Sigmoid colon (tissue), 7 donors: ENCODE results near the gene TTC8. TPM values are rescaled to one million over a fixed set of nuclear protein-coding genes. Genes with fewer than 3 reads are reported as not detected.

Source experiments
- DNase-seq: peaks from one replicate; pipeline ENCODE4 v3.0.0-alpha.2; 2019
- H3K27ac ChIP-seq, 4 donors: fragments of 200-600 bp; sonication (generic); one replicate each; pipeline ENCODE4 v1.5.1; 2016 to 2019; ENCODE audit warnings: mild to moderate bottlenecking in 1 of 4
- H3K27me3 ChIP-seq, 3 donors: fragments of 200-600 bp; sonication (generic); one replicate each; pipeline ENCODE4 v1.5.1; 2019; ENCODE audit warnings: mild to moderate bottlenecking in 1 of 3
- H3K36me3 ChIP-seq, 4 donors: fragments of 200-600 bp; sonication (generic); one replicate each; pipeline ENCODE4 v1.5.1; 2016 to 2019
- H3K4me1 ChIP-seq, 4 donors: fragments of 200-600 bp; sonication (generic); one replicate each; pipeline ENCODE4 v1.5.1; 2017 to 2019
- H3K4me3 ChIP-seq, 4 donors: fragments of 200-600 bp; sonication (generic); one replicate each; pipeline ENCODE4 v1.5.1; 2017 to 2019; ENCODE audit warnings: mild to moderate bottlenecking in 2 of 4, moderate library complexity in 1 of 4
- H3K9me3 ChIP-seq, 4 donors: fragments of 200-600 bp in 3 of 4; sonication (generic) in 3 of 4; one replicate each; pipeline versions ENCODE4 v1.5.1 to v1.6.1; 2013 to 2019
- CTCF ChIP-seq, 4 experiments: fragments of 450-650 bp in 3 of 4; fragments of 200-600 bp in 1 of 4; IDR thresholded peaks; one replicate each; pipeline ENCODE4 v1.5.1; 2016 to 2019; ENCODE audit warnings: antibody characterized with exemption in 4 of 4, mild to moderate bottlenecking in 3 of 4, moderate library complexity in 2 of 4
- EP300 ChIP-seq, 4 donors: sonication (generic); formaldehyde crosslinking; IDR thresholded peaks; one replicate each; pipeline ENCODE4 v1.6.1; 2017; ENCODE audit warnings: antibody characterized with exemption in 4 of 4
- POLR2A ChIP-seq, 2 donors: fragments of 450-650 bp; IDR thresholded peaks; one replicate each; pipeline ENCODE4 v1.6.1; 2016; ENCODE audit warnings: antibody characterized with exemption in 2 of 2, mild to moderate bottlenecking in 2 of 2, moderate library complexity in 2 of 2
- POLR2AphosphoS5 ChIP-seq, 4 donors: sonication (generic); formaldehyde crosslinking; IDR thresholded peaks; one replicate each; pipeline ENCODE4 v1.6.1; 2017; ENCODE audit warnings: antibody characterized with exemption in 4 of 4
- WGBS, 2 donors: extraction: QIAGEN DNeasy Blood & Tissue Kit; methylation state at CpG; one replicate each; pipeline ENCODE4 v1.1.7; 2013; 5-methylcytosine and 5-hydroxymethylcytosine counted together
- intact Hi-C: fragments of 100-400 bp; cut with DNase I; formaldehyde crosslinking; loops from one replicate; pipeline ENCODE4 v1.15.1; 2023
- polyA plus RNA-seq, 3 donors: library from polyadenylated mRNA; stranded (reverse); fragments of 200-250 nt; gene quantifications; one replicate each; pipeline ENCODE4 v1.2.3, GENCODE V29; 2013
- total RNA-seq, 4 donors: library from RNA; depleted of rRNA; stranded (reverse); fragments of >200 nt; gene quantifications; one replicate each; pipeline ENCODE4 v1.1.0, GENCODE V29; 2016
- donor health status: healthy with polysubstance abuse.
- donor health status: Bipolar disorder and iron deficiency.
- donor health status: healthy.

Gene TTC8
- total and polyA plus RNA-seq, 7 donors, result 8.0 to 35.5 (median 17.3) TPM

GRCh38 chr14:88790501-88791251 lies 33.8 kb upstream of the TTC8 start:
- 85% methylated on average over 5 of the region's 5 CpGs for WGBS, 2 donors
- Histone ChIP-seq H3K27me3 (no peaks in the 10 kb centered on the region), H3K4me3 (no peak overlapping the region), H3K36me3 (no peaks in the 10 kb centered on the region), H3K4me1 (peaks cover 0 to 23% (median 13%) of the 10 kb centered on the region in 4 donors), H3K27ac (no peak overlapping the region), H3K9me3 (no peaks in the 10 kb centered on the region)
- no peak for DNase-seq
- no peak for TF ChIP-seq CTCF (IDR thresholded peaks at IDR 0.05)
- TF ChIP-seq POLR2AphosphoS5 (IDR thresholded peaks at IDR 0.05), result no peak
- no peak for TF ChIP-seq POLR2A (IDR thresholded peaks at IDR 0.05)
- no peak for TF ChIP-seq EP300 (IDR thresholded peaks at IDR 0.05)
- intact Hi-C loops, result loop anchor here (5.0 kb wide), 1 partner anchor 123 kb away; no protein-coding TSS in a partner anchor

GRCh38 chr14:88791252-88791621 lies 33.2 kb upstream of the TTC8 start:
- Histone ChIP-seq H3K27me3 (no peaks in the 10 kb centered on the region), H3K4me3 (no peak overlapping the region), H3K27ac (peak overlapping the region in 1 of 4 donors; percentile 88), H3K36me3 (no peaks in the 10 kb centered on the region), H3K9me3 (no peaks in the 10 kb centered on the region), H3K4me1 (peaks cover 0 to 23% (median 13%) of the 10 kb centered on the region in 4 donors)
- TF ChIP-seq POLR2A (IDR thresholded peaks at IDR 0.05) (no peak), CTCF (IDR thresholded peaks at IDR 0.05) (no peak), POLR2AphosphoS5 (IDR thresholded peaks at IDR 0.05) (no peak), EP300 (IDR thresholded peaks at IDR 0.05) (no peak)
- no peak for DNase-seq
- intact Hi-C loops, result loop anchor here (5.0 kb wide), 1 partner anchor 124 kb away; no protein-coding TSS in a partner anchor
- WGBS, 2 donors, result 61 to 63% methylated on average over 3 of the region's 3 CpGs

GRCh38 chr14:88791629-88792472 lies 32.6 kb upstream of the TTC8 start:
- Histone ChIP-seq H3K4me3 (peak overlapping the region; percentile 59 to 84 (median 72)), H3K27ac (peak overlapping the region; percentile 86 to 88 (median 88)), H3K36me3 (no peaks in the 10 kb centered on the region), H3K27me3 (no peaks in the 10 kb centered on the region), H3K9me3 (no peaks in the 10 kb centered on the region), H3K4me1 (peaks cover 0 to 23% (median 13%) of the 10 kb centered on the region in 4 donors)
- WGBS, 2 donors, result 1 to 3% methylated on average over 52 of the region's 52 CpGs
- TF ChIP-seq EP300 (IDR thresholded peaks at IDR 0.05) (no peak), CTCF (IDR thresholded peaks at IDR 0.05) (no peak), POLR2A (IDR thresholded peaks at IDR 0.05) (no peak), POLR2AphosphoS5 (IDR thresholded peaks at IDR 0.05) (no peak)
- DNase-seq, result peak; percentile 66
- intact Hi-C loops, result loop anchor here (2.0 to 5.0 kb wide), 2 partner anchors 33 to 125 kb away; partner anchors contain the start of gene TTC8

GRCh38 chr14:88792473-88793258 lies 31.8 kb upstream of the TTC8 start, which contains the start of gene EML5:
EML5 (minus strand) TSS chr14:88792953; CDS start chr14:88792503, 450 bp downstream.
- intact Hi-C loops, result loop anchor here (2.0 to 5.0 kb wide), 2 partner anchors 32 to 125 kb away; partner anchors contain the start of gene TTC8
- 0% methylated on average over 111 of the region's 111 CpGs for WGBS, 2 donors
- Histone ChIP-seq H3K4me3 (peak within 1 kb of the TSS; percentile 59 to 84 (median 72)), H3K36me3 (no peaks in the 10 kb centered on the region), H3K9me3 (no peaks in the 10 kb centered on the region), H3K4me1 (peaks cover 0 to 23% (median 13%) of the 10 kb centered on the region in 4 donors), H3K27me3 (no peaks in the 10 kb centered on the region), H3K27ac (peak within 1 kb of the TSS; percentile 86 to 88 (median 88))
- TF ChIP-seq CTCF (IDR thresholded peaks at IDR 0.05) (peak; percentile 51 to 64 (median 56)), POLR2A (IDR thresholded peaks at IDR 0.05) (no peak), EP300 (IDR thresholded peaks at IDR 0.05) (no peak), POLR2AphosphoS5 (IDR thresholded peaks at IDR 0.05) (peak in 2 of 4 donors; percentile 31 to 47)
- peak; percentile 89 for DNase-seq
